Mesenchymal stem cell (in vitro differentiated cells and primary cell): ENCODE measurements around the gene PRKCA.

ENCODE experiments used
- DNase-seq: peaks from one replicate; pipeline ENCODE4 v3.0.0-alpha.2; 2013
- H2AFZ ChIP-seq: one replicate; pipeline ENCODE4 v1.6.1; 2013; ENCODE audit warnings: low read depth, mild to moderate bottlenecking, control low read depth, inconsistent platforms, low read length, moderate library complexity
- H2AK5ac ChIP-seq: 2 replicates; pipeline ENCODE4 v1.6.1; 2013; ENCODE audit warnings: low read length, moderate library complexity, mild to moderate bottlenecking, inconsistent platforms; ENCODE audit not compliant: severe bottlenecking
- H2BK120ac ChIP-seq: one replicate; pipeline ENCODE4 v1.6.1; 2013; ENCODE audit warnings: low read depth, mild to moderate bottlenecking, inconsistent platforms, low read length, moderate library complexity
- H2BK12ac ChIP-seq, 2 experiments: one replicate each; pipeline ENCODE4 v1.6.1; 2013; ENCODE audit warnings: inconsistent platforms in 2 of 2, low read length in 2 of 2, mild to moderate bottlenecking in 2 of 2, moderate library complexity in 2 of 2, control low read depth in 1 of 2
- H2BK15ac ChIP-seq: one replicate; pipeline ENCODE4 v1.6.1; 2013; ENCODE audit warnings: mild to moderate bottlenecking, low read depth, inconsistent platforms; ENCODE audit not compliant: poor library complexity, severe bottlenecking
- H2BK5ac ChIP-seq: 2 replicates; pipeline ENCODE4 v1.6.1; 2013; ENCODE audit warnings: low read depth, mild to moderate bottlenecking, low read length, control low read depth, inconsistent platforms; ENCODE audit not compliant: poor library complexity, severe bottlenecking
- H3K14ac ChIP-seq, 2 experiments: one replicate each; pipeline ENCODE4 v1.6.1; 2013; ENCODE audit warnings: inconsistent platforms in 2 of 2, low read length in 2 of 2, control low read depth in 1 of 2, mild to moderate bottlenecking in 1 of 2, moderate library complexity in 1 of 2
- H3K18ac ChIP-seq, 2 experiments: one replicate each; pipeline ENCODE4 v1.6.1; 2013; ENCODE audit warnings: inconsistent platforms in 2 of 2, low read length in 2 of 2, control low read depth in 1 of 2, low read depth in 1 of 2, mild to moderate bottlenecking in 1 of 2
- H3K23ac ChIP-seq, 2 experiments: one replicate each; pipeline ENCODE4 v1.6.1; 2013; ENCODE audit warnings: inconsistent platforms in 2 of 2, low read length in 2 of 2, mild to moderate bottlenecking in 2 of 2, moderate library complexity in 2 of 2, control low read depth in 1 of 2
- H3K27ac ChIP-seq: 2 replicates; pipeline ENCODE4 v1.5.1; 2013; ENCODE audit warnings: mild to moderate bottlenecking, moderate library complexity, low read length, control low read depth, inconsistent platforms; ENCODE audit not compliant: poor library complexity, severe bottlenecking
- H3K27me3 ChIP-seq, 2 experiments: 2 replicates each; pipeline versions ENCODE4 v1.6.1 to v1.7.0; 2013; ENCODE audit warnings: low read length in 2 of 2, mild to moderate bottlenecking in 2 of 2, moderate library complexity in 2 of 2, control low read depth in 1 of 2, inconsistent platforms in 1 of 2; ENCODE audit not compliant: control insufficient read depth in 1 of 2, insufficient read depth in 1 of 2
- H3K36me3 ChIP-seq, 2 experiments: 2 replicates each; pipeline versions ENCODE4 v1.6.1 to v1.7.0; 2013; ENCODE audit warnings: low read length in 2 of 2, control low read depth in 1 of 2, inconsistent platforms in 1 of 2, low read depth in 1 of 2, mild to moderate bottlenecking in 1 of 2; ENCODE audit not compliant: insufficient read depth in 2 of 2, control insufficient read depth in 1 of 2
- H3K4ac ChIP-seq, 2 experiments: one replicate each; pipeline ENCODE4 v1.6.1; 2013; ENCODE audit warnings: inconsistent platforms in 2 of 2, low read length in 2 of 2, mild to moderate bottlenecking in 2 of 2, moderate library complexity in 2 of 2, control low read depth in 1 of 2, low read depth in 1 of 2
- H3K4me1 ChIP-seq: 2 replicates; pipeline ENCODE4 v1.6.1; 2013; ENCODE audit warnings: low read depth, low read length, control low read depth; ENCODE audit not compliant: control insufficient read depth, insufficient read depth
- H3K4me2 ChIP-seq: 2 replicates; pipeline ENCODE4 v1.6.1; 2013; ENCODE audit warnings: low read length, mild to moderate bottlenecking, inconsistent platforms; ENCODE audit not compliant: poor library complexity, severe bottlenecking
- H3K4me3 ChIP-seq, 2 experiments: 2 replicates each; pipeline versions ENCODE4 v1.5.1 to v1.7.0; 2013; ENCODE audit warnings: low read length in 2 of 2, mild to moderate bottlenecking in 2 of 2, control low read depth in 1 of 2, low read depth in 1 of 2; ENCODE audit not compliant: insufficient read depth in 1 of 2
- H3K79me1 ChIP-seq: replicated peaks from 2 replicates; pipeline ENCODE4 v1.6.1; 2013; ENCODE audit warnings: mild to moderate bottlenecking, control low read depth, low read length, inconsistent platforms; ENCODE audit not compliant: poor library complexity, severe bottlenecking
- H3K9ac ChIP-seq: 2 replicates; pipeline ENCODE4 v1.7.0; 2013; ENCODE audit warnings: mild to moderate bottlenecking, low read length, moderate library complexity
- H3K9me3 ChIP-seq: 2 replicates; pipeline ENCODE4 v1.7.0; 2013; ENCODE audit warnings: mild to moderate bottlenecking, low read length; ENCODE audit not compliant: control insufficient read depth
- H4K8ac ChIP-seq: one replicate; pipeline ENCODE4 v1.6.1; 2013; ENCODE audit warnings: inconsistent platforms, mild to moderate bottlenecking, low read length, moderate library complexity
- H4K91ac ChIP-seq: one replicate; pipeline ENCODE4 v1.6.1; 2013; ENCODE audit warnings: mild to moderate bottlenecking, low read length, inconsistent platforms
- WGBS: methylation state at CpG from one replicate; pipeline ENCODE4 v1.1.7; 2013; ENCODE audit warnings: mixed read lengths; 5-methylcytosine and 5-hydroxymethylcytosine counted together

The PRKCA gene

GRCh38 chr17:66469890-66470289 lies 167.5 kb downstream of the PRKCA start:
- Histone ChIP-seq H3K14ac (no peak overlapping the region), H2BK15ac (no peak overlapping the region), H3K4ac (no peak overlapping the region), H2AFZ (no peak overlapping the region), H3K27ac (peak overlapping the region; percentile 73), H2AK5ac (no peak overlapping the region), H3K4me3 (no peak overlapping the region), H2BK120ac (no peak overlapping the region), H2BK5ac (no peak overlapping the region), H3K27me3 (no peaks in the 10 kb centered on the region), H3K79me1 (peaks cover 10% of the 10 kb centered on the region), H4K91ac (no peak overlapping the region), H3K18ac (peak overlapping the region in 1 of 2 experiments; percentile 25), H2BK12ac (no peak overlapping the region), H3K4me2 (no peak overlapping the region), H3K4me1 (peaks cover 20% of the 10 kb centered on the region), H4K8ac (no peak overlapping the region), H3K23ac (no peak overlapping the region), H3K9ac (no peak overlapping the region), H3K9me3 (no peaks in the 10 kb centered on the region), H3K36me3 (no peaks in the 10 kb centered on the region)
- DNase-seq: peak; percentile 58
- WGBS: 21% methylated on average over 4 of the region's 4 CpGs

DNA sequence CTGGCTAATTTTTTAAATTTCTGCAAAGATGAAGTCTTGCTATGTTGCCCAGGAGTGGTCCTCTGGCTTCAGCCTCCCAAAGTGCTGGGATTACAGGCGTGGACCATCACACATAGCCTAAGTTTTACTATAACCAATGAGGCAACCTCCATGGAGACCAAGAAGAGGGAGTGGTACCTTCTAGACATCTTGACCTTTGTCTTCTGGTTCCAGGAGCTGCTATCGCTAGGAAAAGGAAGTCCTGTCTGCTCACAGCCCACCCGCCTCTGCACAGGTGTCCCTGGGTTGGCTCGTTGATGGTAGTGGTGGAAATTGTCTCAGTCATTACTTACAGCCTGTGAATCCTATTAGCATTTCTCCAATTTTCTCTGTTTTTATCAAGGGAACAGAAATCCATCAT lies 169.7 kb downstream of the PRKCA start:
- H2AK5ac ChIP-seq: no peak overlapping the region
- WGBS: 98% methylated on average over 3 of the region's 4 CpGs
- H3K23ac ChIP-seq: no peak overlapping the region
- H3K27me3 ChIP-seq: no peaks in the 10 kb centered on the region
- no peak overlapping the region for H2BK120ac ChIP-seq
- H2BK15ac ChIP-seq: no peak overlapping the region
- H3K9me3 ChIP-seq: no peaks in the 10 kb centered on the region
- peaks cover 0 to 2% of the 10 kb centered on the region in 2 experiments for H3K36me3 ChIP-seq
- no peak overlapping the region for H3K14ac ChIP-seq
- no peak overlapping the region for H3K18ac ChIP-seq
- H3K79me1 ChIP-seq: peaks cover 19% of the 10 kb centered on the region
- no peak overlapping the region for H4K8ac ChIP-seq
- no peak overlapping the region for H3K27ac ChIP-seq
- H4K91ac ChIP-seq: no peak overlapping the region
- H3K4me1 ChIP-seq: peaks cover 19% of the 10 kb centered on the region
- H3K4me2 ChIP-seq: no peak overlapping the region
- H2AFZ ChIP-seq: no peak overlapping the region
- H3K4ac ChIP-seq: no peak overlapping the region
- H3K9ac ChIP-seq: no peak overlapping the region
- no peak overlapping the region for H2BK12ac ChIP-seq
- H2BK5ac ChIP-seq: no peak overlapping the region
- no peak for DNase-seq
- H3K4me3 ChIP-seq: no peak overlapping the region

DNA sequence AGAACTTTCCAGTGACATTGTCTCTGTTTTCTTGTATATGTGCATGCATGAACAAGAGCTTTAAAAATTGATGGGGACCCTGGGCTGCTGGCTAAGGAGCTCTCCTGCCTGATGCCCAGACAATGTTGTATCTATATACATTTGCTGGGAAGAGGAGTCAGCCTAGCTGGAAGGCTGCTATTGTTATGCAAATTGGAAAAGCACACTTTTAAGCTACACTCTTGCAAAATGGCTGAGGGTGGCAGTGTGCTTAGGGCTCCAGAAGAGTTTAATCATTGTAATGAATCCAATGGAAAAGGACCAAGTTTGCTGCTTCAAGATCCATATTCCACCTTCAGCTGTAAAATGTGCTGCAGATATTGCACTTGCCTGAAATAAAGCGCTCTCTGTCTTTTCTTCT lies 171.8 kb downstream of the PRKCA start:
- Histone ChIP-seq H3K23ac (no peak overlapping the region), H2BK120ac (no peak overlapping the region), H3K18ac (no peak overlapping the region), H2BK15ac (no peak overlapping the region), H4K91ac (no peak overlapping the region), H3K4ac (no peak overlapping the region), H2BK12ac (no peak overlapping the region), H3K36me3 (peaks cover 0 to 2% of the 10 kb centered on the region in 2 experiments), H3K9ac (no peak overlapping the region), H3K4me2 (no peak overlapping the region), H3K9me3 (no peaks in the 10 kb centered on the region), H3K4me3 (no peak overlapping the region), H2AFZ (no peak overlapping the region), H2AK5ac (no peak overlapping the region), H3K14ac (no peak overlapping the region), H3K27me3 (no peaks in the 10 kb centered on the region), H2BK5ac (no peak overlapping the region), H3K4me1 (peaks cover 7% of the 10 kb centered on the region), H3K79me1 (peaks cover 21% of the 10 kb centered on the region), H4K8ac (no peak overlapping the region), H3K27ac (no peak overlapping the region)
- WGBS: no CpG with 5 or more reads among the region's 1 CpG
- no peak for DNase-seq

GRCh38 chr17:66474806-66475497 lies 172.5 kb downstream of the PRKCA start:
- Histone ChIP-seq H2BK120ac (no peak overlapping the region), H3K4me1 (peaks cover 7% of the 10 kb centered on the region), H3K27ac (peak overlapping the region; percentile 16), H3K23ac (no peak overlapping the region), H2AFZ (no peak overlapping the region), H3K27me3 (no peaks in the 10 kb centered on the region), H3K9ac (no peak overlapping the region), H3K18ac (peak overlapping the region in 1 of 2 experiments; percentile 14), H2AK5ac (peak overlapping the region; percentile 75), H3K4ac (no peak overlapping the region), H3K79me1 (peaks cover 24% of the 10 kb centered on the region), H2BK15ac (no peak overlapping the region), H4K8ac (no peak overlapping the region), H3K14ac (no peak overlapping the region), H2BK12ac (no peak overlapping the region), H3K9me3 (no peaks in the 10 kb centered on the region), H3K4me3 (no peak overlapping the region), H2BK5ac (no peak overlapping the region), H3K4me2 (no peak overlapping the region), H3K36me3 (peaks cover 0 to 2% of the 10 kb centered on the region in 2 experiments), H4K91ac (no peak overlapping the region)
- 89% methylated on average over 7 of the region's 8 CpGs for WGBS
- DNase-seq: no peak
